H1 (cell line): ENCODE data around the gene CETN2. TPM values are rescaled to one million over a fixed set of nuclear protein-coding genes. Genes with fewer than 3 reads are reported as not detected.

Experiments
- CTCF ChIA-PET: fragments of 300-600 bp; sonication (Branson Sonifier 250); formaldehyde crosslinking; loops from one replicate; lab custom pipeline; 2021; ENCODE audit not compliant: partially characterized antibody; lab: Charles Lee
- POLR2A ChIA-PET: fragments of 300-600 bp; sonication (Branson Sonifier 250); formaldehyde crosslinking; loops from one replicate; lab custom pipeline; 2021; ENCODE audit warnings: inconsistent platforms; ENCODE audit not compliant: partially characterized antibody; lab: Charles Lee
- DNase-seq, 2 experiments: peaks; one replicate each; pipeline versions ENCODE4 v3.0.0 to v3.0.0-alpha.2; 2010 to 2022; ENCODE audit warnings: low spot score in 2 of 2, low read depth in 1 of 2, mixed read lengths in 1 of 2
- FAIRE-seq: peaks from 2 replicates; lab custom pipeline; 2011; peaks lifted over from hg19 to GRCh38; lab: Jason Lieb, UNC
- H2AFZ ChIP-seq: 2 replicates; pipeline ENCODE4 v1.8.1; 2012; ENCODE audit warnings: low read length, inconsistent platforms
- H2AK5ac ChIP-seq: 2 replicates; pipeline ENCODE4 v1.6.1; 2013; ENCODE audit warnings: low read depth, low read length
- H2BK120ac ChIP-seq: replicated peaks from 2 replicates; pipeline ENCODE3; 2013; ENCODE audit warnings: low read depth, low read length, inconsistent platforms
- H2BK12ac ChIP-seq: 2 replicates; pipeline ENCODE4 v1.6.1; 2013; ENCODE audit warnings: low read depth, low read length
- H2BK15ac ChIP-seq: 2 replicates; pipeline ENCODE4 v1.6.1; 2013; ENCODE audit warnings: low read length
- H2BK20ac ChIP-seq: 2 replicates; pipeline ENCODE4 v1.6.1; 2013; ENCODE audit warnings: low read length
- H2BK5ac ChIP-seq: 2 replicates; pipeline ENCODE4 v1.6.1; 2013; ENCODE audit warnings: low read depth, low read length
- H3K14ac ChIP-seq: 2 replicates; pipeline ENCODE4 v1.6.1; 2013; ENCODE audit warnings: inconsistent platforms; ENCODE audit not compliant: insufficient read length
- H3K18ac ChIP-seq: 2 replicates; pipeline ENCODE4 v1.6.1; 2013; ENCODE audit warnings: low read length; ENCODE audit errors: extremely low read depth
- H3K23ac ChIP-seq: 2 replicates; pipeline ENCODE4 v1.6.1; 2013; ENCODE audit warnings: inconsistent platforms; ENCODE audit not compliant: insufficient read length
- H3K23me2 ChIP-seq: 2 replicates; pipeline ENCODE4 v1.6.1; 2013; ENCODE audit warnings: low read depth, low read length
- H3K27ac ChIP-seq: 2 replicates; pipeline ENCODE4 v1.6.1; 2011; ENCODE audit warnings: low read depth, low read length, inconsistent platforms
- H3K27me3 ChIP-seq, 4 experiments: replicated peaks in 1 of 4; 1 replicate in 1 of 4; 2 replicates in 3 of 4; pipeline versions ENCODE4 v1.6.1 to v1.8.1; 2011 to 2013; ENCODE audit warnings: low read length in 3 of 4, mild to moderate bottlenecking in 3 of 4, inconsistent platforms in 2 of 4, mixed read lengths in 2 of 4, moderate library complexity in 1 of 4; ENCODE audit not compliant: control insufficient read depth in 3 of 4, insufficient read depth in 3 of 4; ENCODE audit errors: extremely low read depth in 1 of 4
- H3K36me3 ChIP-seq, 4 experiments: 2 replicates each; pipeline versions ENCODE4 v1.6.1 to v1.8.1; 2011 to 2013; ENCODE audit warnings: mild to moderate bottlenecking in 4 of 4, low read length in 3 of 4, moderate library complexity in 2 of 4, control low read depth in 1 of 4, inconsistent platforms in 1 of 4; ENCODE audit not compliant: insufficient read depth in 4 of 4, control insufficient read depth in 2 of 4
- H3K4ac ChIP-seq: replicated peaks from 2 replicates; pipeline ENCODE3; 2013; ENCODE audit warnings: low read length, low read depth, mixed read lengths, inconsistent platforms; ENCODE audit not compliant: insufficient read length
- H3K4me1 ChIP-seq, 4 experiments: replicated peaks in 1 of 4; 1 replicate in 1 of 4; 2 replicates in 3 of 4; pipeline versions ENCODE4 v1.6.1 to v1.8.1; 2011 to 2013; ENCODE audit warnings: low read length in 3 of 4, inconsistent platforms in 2 of 4, mixed read lengths in 1 of 4; ENCODE audit not compliant: insufficient read depth in 4 of 4, control insufficient read depth in 3 of 4
- H3K4me2 ChIP-seq, 2 experiments: 2 replicates each; pipeline versions ENCODE4 v1.6.1 to v1.8.1; 2011 to 2013; ENCODE audit warnings: low read depth in 2 of 2, low read length in 2 of 2, control low read depth in 1 of 2, inconsistent platforms in 1 of 2, mild to moderate bottlenecking in 1 of 2; ENCODE audit not compliant: insufficient read depth in 1 of 2
- H3K4me3 ChIP-seq, 4 experiments: fragments of 200-600, 300-600 bp in 1 of 4; sonication (generic), shearing (Covaris generic), sonication (Bioruptor Twin) in 1 of 4; 2 replicates each; pipeline versions ENCODE4 v1.5.1 to v1.8.1; 2011 to 2016; ENCODE audit warnings: low read length in 4 of 4, low read depth in 3 of 4, control low read depth in 2 of 4, inconsistent platforms in 2 of 4, mild to moderate bottlenecking in 2 of 4, mixed read lengths in 1 of 4, moderate library complexity in 1 of 4; ENCODE audit not compliant: insufficient read depth in 2 of 4; ENCODE audit errors: extremely low read depth in 1 of 4
- H3K56ac ChIP-seq: replicated peaks from 2 replicates; pipeline ENCODE3; 2013; ENCODE audit warnings: low read depth, mild to moderate bottlenecking, mixed read lengths, low read length, inconsistent platforms; ENCODE audit not compliant: insufficient read length
- H3K79me1 ChIP-seq: 2 replicates; pipeline ENCODE4 v1.6.1; 2013; ENCODE audit warnings: low read depth, low read length, control low read depth
- H3K79me2 ChIP-seq, 2 experiments: 2 replicates each; pipeline versions ENCODE4 v1.6.1 to v1.8.1; 2012 to 2013; ENCODE audit warnings: low read length in 2 of 2, mild to moderate bottlenecking in 2 of 2, inconsistent platforms in 1 of 2; ENCODE audit not compliant: insufficient read depth in 2 of 2, control insufficient read depth in 1 of 2
- H3K9ac ChIP-seq, 4 experiments: replicated peaks in 1 of 4; 1 replicate in 1 of 4; 2 replicates in 3 of 4; pipeline versions ENCODE4 v1.6.1 to v1.8.1; 2011 to 2013; ENCODE audit warnings: low read depth in 3 of 4, low read length in 3 of 4, control low read depth in 2 of 4, mild to moderate bottlenecking in 2 of 4, moderate library complexity in 2 of 4, inconsistent platforms in 1 of 4; ENCODE audit errors: extremely low read depth in 1 of 4
- H3K9me3 ChIP-seq, 2 experiments: 2 replicates each; pipeline versions ENCODE4 v1.6.1 to v1.8.1; 2012 to 2013; ENCODE audit warnings: mild to moderate bottlenecking in 2 of 2, moderate library complexity in 2 of 2, control low read depth in 1 of 2, inconsistent platforms in 1 of 2, low read depth in 1 of 2, low read length in 1 of 2, mixed read lengths in 1 of 2; ENCODE audit not compliant: insufficient read depth in 2 of 2
- H4K20me1 ChIP-seq, 2 experiments: replicated peaks in 1 of 2; 2 replicates each; pipeline versions ENCODE3 to v1.8.1; 2011 to 2013; ENCODE audit warnings: inconsistent platforms in 2 of 2, low read length in 2 of 2, mild to moderate bottlenecking in 1 of 2; ENCODE audit not compliant: insufficient read depth in 2 of 2, control insufficient read depth in 1 of 2
- H4K5ac ChIP-seq: 2 replicates; pipeline ENCODE4 v1.6.1; 2013; ENCODE audit warnings: low read length, low read depth, mixed read lengths, inconsistent platforms; ENCODE audit not compliant: insufficient read length
- H4K8ac ChIP-seq: 2 replicates; pipeline ENCODE4 v1.8.0; 2013; ENCODE audit warnings: mild to moderate bottlenecking, moderate library complexity, low read length, inconsistent platforms; ENCODE audit not compliant: insufficient read depth; ENCODE audit errors: extremely low read depth
- H4K91ac ChIP-seq: replicated peaks from 2 replicates; pipeline ENCODE3; 2013; ENCODE audit warnings: low read length, mixed read lengths, inconsistent platforms; ENCODE audit not compliant: insufficient read length
- SP1 ChIP-seq: IDR thresholded peaks from 2 replicates; pipeline ENCODE4 v1.6.1; 2011; ENCODE audit warnings: low read depth, low read length
- WGBS, 2 experiments: shearing (Covaris generic) in 1 of 2; methylation state at CpG; one replicate each; pipeline versions ENCODE4 v1.1.6 to v1.1.7; 2013 to 2015; ENCODE audit warnings: low lambda C conversion rate in 2 of 2, mixed read lengths in 2 of 2, inconsistent platforms in 1 of 2, low coverage in 1 of 2, missing lambda C conversion rate in 1 of 2; ENCODE audit not compliant: insufficient replicate concordance in 2 of 2, insufficient coverage in 1 of 2, insufficient read length in 1 of 2; ENCODE audit errors: extremely low coverage in 1 of 2, missing lambda C conversion rate in 1 of 2; 5-methylcytosine and 5-hydroxymethylcytosine counted together
- polyA plus RNA-seq, 7 experiments: library from polyadenylated mRNA; depleted of rRNA in 3 of 7; stranded (reverse) in 5 of 7; unstranded in 2 of 7; fragments of >200 nt in 5 of 7; fragments of 200-250 nt in 2 of 7; gene quantifications; 1 replicate in 5 of 7; 2 replicates in 1 of 7; 4 replicates in 1 of 7; pipeline versions ENCODE4 v1.2.1 to v1.2.3, GENCODE V29; 2011 to 2013; ENCODE audit warnings: missing spikeins in 2 of 7, mixed read lengths in 2 of 7
- total RNA-seq: library from RNA; stranded (reverse); fragmentation: NEBNext Ultra II Directional; extraction: Animal tissue kit (Norgen Biotek cat#: 25700); gene quantifications from 2 replicates; pipeline ENCODE4 v1.2.1, GENCODE V29; 2021

The CETN2 gene
- total and polyA plus RNA-seq, 2 of the 8 experiments (the other 6 are each of a cell fraction or from before 2014, with no cell fraction given) = 13.1 to 24.3 TPM

DNA sequence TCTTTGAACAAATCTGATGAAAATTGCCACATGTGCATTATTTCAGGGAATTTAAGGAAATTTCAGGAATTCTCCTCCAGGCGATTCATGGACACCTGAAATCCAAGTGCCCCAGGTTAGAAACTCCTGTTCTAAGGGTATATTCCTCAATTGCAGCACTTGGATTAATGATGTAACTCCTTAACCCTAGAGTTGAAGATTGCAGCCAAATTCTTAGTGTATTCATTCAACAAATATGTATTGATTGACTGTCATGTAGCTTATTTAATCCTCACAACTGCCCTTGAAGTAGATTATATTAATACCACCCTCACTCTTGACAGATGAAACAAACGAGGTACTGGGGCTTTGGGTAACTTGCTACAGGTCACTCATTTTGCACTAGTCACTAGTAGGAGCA, 11.3 kb downstream of the CETN2 start:
- no peaks in the 10 kb centered on the region for H3K36me3 ChIP-seq
- POLR2A ChIA-PET = interaction anchor here (0.9 kb wide), 1 partner anchor 179 kb away, joined by 3 read pairs; no protein-coding TSS in a partner anchor
- WGBS, 2 experiments = 69% methylated on average over 2 of the region's 2 CpGs; no CpG with 5 or more reads in 1 of the 2 experiments
- no peak for TF ChIP-seq SP1

More for the DNA sequence above, 11.3 kb downstream of the CETN2 start:
- no peak overlapping the region for H2AK5ac ChIP-seq
- H3K56ac ChIP-seq = no peak overlapping the region
- H3K4ac ChIP-seq = no peak overlapping the region
- no peak overlapping the region for H4K5ac ChIP-seq
- no peaks in the 10 kb centered on the region for H3K4me1 ChIP-seq
- CTCF ChIA-PET = interaction anchor here (1.1 to 4.7 kb wide), 6 partner anchors 20 to 178 kb away, joined by 3 to 39 read pairs (median 5); no protein-coding TSS in a partner anchor
- H2AFZ ChIP-seq = no peak overlapping the region
- no peak overlapping the region for H2BK20ac ChIP-seq
- no peak overlapping the region for H4K8ac ChIP-seq
- no peaks in the 10 kb centered on the region for H3K79me2 ChIP-seq
- no peak overlapping the region for H4K91ac ChIP-seq
- H3K18ac ChIP-seq = no peak overlapping the region
- H3K9me3 ChIP-seq = no peaks in the 10 kb centered on the region
- no peaks in the 10 kb centered on the region; a peak in 1 of 7 replicates for H3K27me3 ChIP-seq
- no peak overlapping the region for H3K9ac ChIP-seq
- no peak overlapping the region for H3K23ac ChIP-seq
- H2BK5ac ChIP-seq = no peak overlapping the region
- no peaks in the 10 kb centered on the region for H4K20me1 ChIP-seq
- H3K23me2 ChIP-seq = no peaks in the 10 kb centered on the region
- H3K27ac ChIP-seq = no peak overlapping the region
- DNase-seq = no peak
- no peak overlapping the region for H2BK12ac ChIP-seq
- no peaks in the 10 kb centered on the region for H3K79me1 ChIP-seq
- H2BK15ac ChIP-seq = no peak overlapping the region
- no peak overlapping the region for H3K4me2 ChIP-seq
- no peak overlapping the region for H3K4me3 ChIP-seq
- no peak overlapping the region for H2BK120ac ChIP-seq
- H3K14ac ChIP-seq = no peak overlapping the region
- no peak for FAIRE-seq
